Stimulated activated naive B cell treated with anti-CD40 and anti-IgM and Interleukin-4, amounts not matched to agents 10 μg/mL and 1 μg/mL and 100 μg/mL, for 72 hours (primary cell): Measurements from ENCODE around the gene PM20D1.
A peak's percentile ranks its signal among the peaks of the same experiment; 100 is the strongest.
"Not testable (repeated sequence)": the region's sequence is repeated elsewhere in the genome, so short reads cannot be mapped to it uniquely, and the experiment has no call there.

Experiments
- ATAC-seq, 2 donors: fragments of 150-1000 bp; cut with Tn5 transposase; replicated peaks; 2 replicates each; pipeline ENCODE4 v1.10.0; 2021; ENCODE audit warnings: moderate library complexity in 1 of 2
- DNase-seq: peaks from one replicate; pipeline ENCODE4 v3.0.0; 2021
- H3K27ac Mint-ChIP-seq: one replicate; pipeline ENCODE4 v1.8.0; 2022; ENCODE audit warnings: mild to moderate bottlenecking, mixed read lengths
- H3K27me3 Mint-ChIP-seq, 2 donors: one replicate each; pipeline ENCODE4 v1.8.0; 2022; ENCODE audit warnings: mixed read lengths in 2 of 2
- H3K36me3 Mint-ChIP-seq, 2 donors: one replicate each; pipeline ENCODE4 v1.8.0; 2022; ENCODE audit warnings: mixed read lengths in 2 of 2, mild to moderate bottlenecking in 1 of 2
- H3K4me1 Mint-ChIP-seq, 2 donors: one replicate each; pipeline ENCODE4 v1.8.0; 2022; ENCODE audit warnings: mixed read lengths in 2 of 2, mild to moderate bottlenecking in 1 of 2
- H3K4me3 Mint-ChIP-seq, 2 donors: one replicate each; pipeline ENCODE4 v1.8.0; 2022; ENCODE audit warnings: mild to moderate bottlenecking in 2 of 2, mixed read lengths in 2 of 2, moderate library complexity in 1 of 2
- H3K9me3 Mint-ChIP-seq, 2 donors: one replicate each; pipeline ENCODE4 v1.8.0; 2022; ENCODE audit warnings: mixed read lengths in 2 of 2, mild to moderate bottlenecking in 1 of 2

The PM20D1 gene

DNA sequence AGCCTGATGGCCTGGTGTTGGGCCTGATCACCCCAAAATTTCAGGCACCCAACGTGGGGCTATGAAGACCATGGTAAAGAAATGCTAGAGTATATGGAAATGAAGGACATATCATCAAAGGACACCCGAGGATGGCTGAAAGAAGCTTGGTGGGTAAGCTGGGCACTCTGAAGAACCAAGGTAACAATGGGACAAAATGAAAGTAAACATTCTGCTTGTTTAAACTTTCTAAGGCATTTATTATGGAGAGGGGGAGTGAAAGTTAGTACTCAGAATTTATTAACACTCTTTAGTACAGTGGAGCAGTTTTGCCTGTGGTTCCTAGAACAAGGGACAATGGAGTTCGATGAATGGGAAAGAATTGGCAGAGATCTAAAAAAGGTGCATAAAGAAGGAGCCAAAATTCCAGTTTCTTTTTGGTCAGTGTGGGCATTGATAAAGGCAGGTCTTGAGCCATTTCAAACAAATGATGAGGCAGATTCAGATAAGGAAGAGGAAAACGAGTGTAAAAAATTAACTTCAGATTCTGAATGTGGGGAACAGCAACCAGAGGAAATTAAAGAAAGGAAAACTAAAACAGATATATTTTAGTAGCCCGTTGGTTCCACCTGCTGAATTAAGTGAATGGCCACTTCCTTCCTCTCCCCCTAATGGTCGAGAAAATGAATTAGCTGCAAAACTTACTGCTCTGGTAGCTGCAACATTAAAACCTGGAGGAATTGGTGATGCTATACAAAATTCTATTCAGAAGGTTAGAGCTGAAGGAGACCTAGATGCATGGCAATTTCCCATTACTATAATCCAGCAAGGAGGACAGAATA lies 8.4 kb upstream of the PM20D1 start:
- Mint-ChIP-seq H3K9me3 (peaks cover 9 to 12% of the 10 kb centered on the region in 2 donors), H3K36me3 (peaks cover 0 to 16% of the 10 kb centered on the region in 2 donors), H3K4me1 (peaks cover 12 to 23% of the 10 kb centered on the region in 2 donors), H3K4me3 (peak overlapping the region; percentile 33 to 39), H3K27ac (peak overlapping the region; percentile 57), H3K27me3 (no peaks in the 10 kb centered on the region)
- peak in 1 of 2 donors; percentile 25 for ATAC-seq
- DNase-seq = no peak

DNA sequence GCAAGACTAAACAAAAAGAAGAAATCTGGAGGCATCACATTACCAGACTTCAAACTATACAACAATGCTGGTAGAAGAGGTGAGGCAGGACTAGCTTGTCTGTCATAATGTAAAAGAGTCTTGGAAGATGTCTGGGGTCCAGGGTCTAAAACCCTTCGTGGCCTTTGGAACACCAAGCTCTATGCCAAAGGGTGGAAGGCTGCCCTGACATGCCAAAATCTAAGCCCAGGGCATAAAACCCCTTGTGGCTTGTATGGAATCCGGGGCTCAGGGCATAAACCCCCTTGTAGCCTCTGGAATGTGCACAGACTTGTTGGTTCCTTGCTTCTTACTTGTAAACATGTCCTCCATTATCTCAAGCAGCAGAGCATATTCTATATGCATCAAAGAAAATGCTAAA lies 7.6 kb upstream of the PM20D1 start:
- not testable (repeated sequence) for ATAC-seq, H3K27ac Mint-ChIP-seq, DNase-seq, H3K27me3 Mint-ChIP-seq, H3K4me3 Mint-ChIP-seq
- Mint-ChIP-seq H3K9me3 (peaks cover 9 to 14% of the 10 kb centered on the region in 2 donors), H3K36me3 (peaks cover 0 to 16% of the 10 kb centered on the region in 2 donors), H3K4me1 (peaks cover 12 to 23% of the 10 kb centered on the region in 2 donors)

DNA sequence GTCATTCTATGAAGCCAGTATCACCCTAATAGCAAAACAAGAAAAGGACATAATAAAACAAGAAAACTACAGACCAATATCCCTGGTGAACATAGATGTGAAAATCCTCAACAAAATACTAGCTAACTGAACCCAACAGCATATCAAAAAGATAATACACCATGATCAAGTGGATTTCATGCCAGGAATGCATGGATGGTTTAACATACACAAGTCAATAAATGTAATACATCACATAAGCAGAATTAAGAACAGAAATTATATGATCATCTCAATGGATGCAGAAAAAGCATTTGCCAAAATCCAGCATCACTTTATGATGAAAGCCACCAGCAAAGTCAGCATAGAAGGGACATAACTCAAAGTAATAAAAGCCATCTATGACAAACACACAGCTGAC lies 6.5 kb upstream of the PM20D1 start:
- H3K36me3 Mint-ChIP-seq = peaks cover 0 to 21% of the 10 kb centered on the region in 2 donors
- no peak overlapping the region for H3K27ac Mint-ChIP-seq
- no peak overlapping the region for H3K4me3 Mint-ChIP-seq
- DNase-seq = no peak
- H3K27me3 Mint-ChIP-seq = no peaks in the 10 kb centered on the region
- H3K4me1 Mint-ChIP-seq = peaks cover 12 to 23% of the 10 kb centered on the region in 2 donors
- no peak for ATAC-seq
- H3K9me3 Mint-ChIP-seq = peaks cover 12 to 13% of the 10 kb centered on the region in 2 donors

DNA sequence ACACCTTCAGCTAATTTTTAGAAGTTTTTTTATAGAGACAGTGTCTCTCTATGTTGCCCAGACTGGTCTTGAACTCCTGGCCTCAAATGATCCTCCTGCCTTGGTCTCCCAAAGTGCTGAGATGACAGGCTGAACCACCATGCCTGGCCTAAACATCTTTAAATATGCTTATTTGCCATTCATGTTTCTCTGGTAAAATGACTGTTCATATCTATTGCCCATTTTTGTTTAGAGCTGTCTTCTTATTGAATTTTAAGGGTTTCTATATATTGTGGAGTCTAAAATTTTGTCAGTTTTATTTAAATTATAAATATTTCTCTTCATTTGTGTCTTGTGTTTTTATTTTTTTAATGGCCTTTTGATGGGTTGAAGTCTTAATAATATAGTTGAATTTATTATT lies 3.0 kb upstream of the PM20D1 start:
- ATAC-seq (no peak), DNase-seq (no peak)
- Mint-ChIP-seq H3K36me3 (peaks cover 0 to 13% of the 10 kb centered on the region in 2 donors), H3K4me3 (no peak overlapping the region), H3K4me1 (peaks cover 10 to 14% of the 10 kb centered on the region in 2 donors), H3K27me3 (no peaks in the 10 kb centered on the region), H3K9me3 (peaks cover 12 to 13% of the 10 kb centered on the region in 2 donors), H3K27ac (no peak overlapping the region)

DNA sequence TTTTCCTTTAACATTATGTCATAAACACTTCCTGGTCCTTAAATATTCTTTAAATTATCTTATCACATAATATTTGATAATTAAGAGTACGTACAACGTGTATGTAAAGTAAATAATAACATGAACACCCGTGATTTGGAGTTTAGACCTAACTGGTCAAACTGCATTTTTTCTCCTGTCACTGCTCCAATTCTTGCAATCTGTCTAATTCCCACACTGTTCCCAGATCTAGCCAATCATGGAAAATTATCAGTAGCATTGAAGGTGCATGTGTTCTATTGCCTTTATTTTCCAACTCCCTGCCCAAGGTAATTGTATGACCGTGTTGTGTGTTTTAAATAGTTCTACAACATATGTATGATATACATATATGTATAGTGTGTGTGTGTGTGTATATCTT lies 2.1 kb upstream of the PM20D1 start:
- H3K4me3 Mint-ChIP-seq = no peak overlapping the region
- H3K27me3 Mint-ChIP-seq = no peaks in the 10 kb centered on the region
- H3K9me3 Mint-ChIP-seq = peaks cover 12 to 13% of the 10 kb centered on the region in 2 donors
- H3K27ac Mint-ChIP-seq = no peak overlapping the region
- no peak for ATAC-seq
- H3K4me1 Mint-ChIP-seq = peaks cover 7 to 10% of the 10 kb centered on the region in 2 donors
- H3K36me3 Mint-ChIP-seq = peaks cover 0 to 13% of the 10 kb centered on the region in 2 donors
- no peak for DNase-seq

DNA sequence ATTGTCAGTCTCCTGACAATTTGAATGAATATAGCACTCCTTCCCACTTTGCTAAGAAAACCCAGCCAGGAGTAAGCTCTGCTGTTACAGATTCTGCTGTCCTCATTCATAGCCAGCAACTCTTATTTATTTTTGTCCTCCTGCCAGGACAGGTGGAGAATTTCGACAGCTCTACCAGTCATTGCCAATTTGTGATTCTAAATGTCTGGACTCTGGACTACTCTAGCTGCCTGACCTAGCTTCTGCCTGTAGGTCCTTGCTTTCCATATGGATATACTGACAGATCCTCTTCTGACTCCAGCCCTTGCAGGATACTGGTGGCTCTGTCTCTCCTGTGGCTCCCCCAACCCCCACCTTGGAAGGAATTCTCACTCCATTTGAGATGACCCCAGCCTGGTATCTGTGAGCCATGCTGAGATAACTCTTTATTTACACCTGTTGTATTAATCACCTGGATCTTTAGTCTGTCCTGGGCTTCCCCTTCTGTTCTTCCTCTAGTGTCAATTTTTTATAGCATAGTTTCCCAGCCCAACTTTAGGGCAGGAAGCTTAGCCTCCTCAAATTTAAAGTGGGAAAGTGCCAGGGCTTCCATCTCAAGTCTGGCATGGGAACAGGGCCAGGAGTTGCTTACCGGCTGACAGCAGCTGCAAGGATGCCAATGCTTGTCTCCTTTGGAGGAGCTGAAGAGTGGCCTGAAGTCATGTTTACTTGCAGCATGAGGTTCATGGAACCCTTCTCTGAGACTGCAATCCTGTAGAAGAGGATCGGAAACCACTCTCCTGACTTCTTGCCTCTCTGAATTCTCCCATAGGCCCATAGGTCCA lies 6.7 kb downstream of the PM20D1 start:
- ATAC-seq (no peak), DNase-seq (no peak)
- no peaks in the 10 kb centered on the region for H3K27me3 Mint-ChIP-seq
- peaks cover 0 to 1% of the 10 kb centered on the region in 2 donors for H3K4me1 Mint-ChIP-seq
- H3K9me3 Mint-ChIP-seq = no peaks in the 10 kb centered on the region
- H3K4me3 Mint-ChIP-seq = no peak overlapping the region
- H3K27ac Mint-ChIP-seq = no peak overlapping the region
- peaks cover 2 to 10% of the 10 kb centered on the region in 2 donors for H3K36me3 Mint-ChIP-seq

DNA sequence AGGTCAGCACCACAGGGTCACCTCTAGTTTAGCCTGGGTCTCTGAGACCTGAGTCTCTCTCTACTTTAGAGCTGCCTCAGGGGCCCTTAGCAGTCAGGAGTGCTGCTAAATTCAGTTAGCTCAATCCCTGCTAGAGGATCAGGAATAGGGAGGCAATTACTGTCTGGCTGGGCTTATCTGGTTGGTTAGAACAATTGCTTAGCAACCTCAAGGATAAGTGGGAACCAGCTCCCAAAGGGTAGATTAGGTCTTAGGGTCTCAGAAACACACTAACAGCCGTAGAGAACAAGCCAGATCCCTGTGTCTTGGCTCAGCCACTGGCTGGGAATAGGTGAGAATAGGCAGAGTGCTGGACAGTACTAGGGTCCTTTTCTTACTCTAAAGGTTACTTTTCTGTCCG lies 7.7 kb downstream of the PM20D1 start:
- ATAC-seq (no peak), DNase-seq (no peak)
- Mint-ChIP-seq H3K4me1 (peaks cover 0 to 1% of the 10 kb centered on the region in 2 donors), H3K9me3 (no peaks in the 10 kb centered on the region), H3K36me3 (peaks cover 2 to 10% of the 10 kb centered on the region in 2 donors), H3K4me3 (no peak overlapping the region), H3K27ac (no peak overlapping the region), H3K27me3 (no peaks in the 10 kb centered on the region)

DNA sequence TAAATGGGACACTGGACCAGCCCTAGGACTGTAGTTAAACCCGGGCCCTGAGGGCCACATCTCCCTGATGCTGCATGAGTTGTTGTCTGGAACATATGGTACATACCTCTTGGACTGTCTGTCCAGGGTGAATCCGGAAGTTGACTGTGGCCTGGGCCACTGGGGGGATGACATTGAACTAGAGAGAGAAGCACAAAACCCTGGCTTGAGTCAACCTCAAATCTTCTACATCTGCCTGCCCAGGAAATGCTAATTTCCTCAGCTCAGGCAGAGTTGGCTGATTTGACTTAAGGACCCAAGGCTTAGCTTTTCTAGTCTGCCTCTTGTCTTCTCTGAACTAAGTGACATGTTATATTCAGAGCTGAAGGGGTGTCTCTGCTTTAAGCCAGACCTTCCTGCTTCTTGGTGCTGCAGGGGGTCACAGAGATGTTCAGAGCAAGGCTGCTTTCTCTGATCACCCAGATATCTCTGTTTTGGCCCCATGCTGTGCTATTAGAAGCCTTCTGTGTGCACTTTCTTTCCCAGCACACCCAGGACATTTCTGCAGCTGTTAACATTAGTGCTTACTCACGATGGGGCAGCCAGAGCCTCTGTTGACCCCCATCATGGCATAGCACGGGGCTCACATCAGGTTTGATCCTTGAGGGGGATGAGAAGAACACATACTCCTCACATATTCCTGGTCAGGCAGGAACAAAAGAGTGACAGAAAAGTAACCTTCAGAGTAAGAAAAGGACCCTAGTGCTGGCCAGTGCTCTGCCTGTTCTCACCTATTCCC lies 9.6 kb downstream of the PM20D1 start:
- DNase-seq = no peak
- H3K27ac Mint-ChIP-seq = no peak overlapping the region

DNA sequence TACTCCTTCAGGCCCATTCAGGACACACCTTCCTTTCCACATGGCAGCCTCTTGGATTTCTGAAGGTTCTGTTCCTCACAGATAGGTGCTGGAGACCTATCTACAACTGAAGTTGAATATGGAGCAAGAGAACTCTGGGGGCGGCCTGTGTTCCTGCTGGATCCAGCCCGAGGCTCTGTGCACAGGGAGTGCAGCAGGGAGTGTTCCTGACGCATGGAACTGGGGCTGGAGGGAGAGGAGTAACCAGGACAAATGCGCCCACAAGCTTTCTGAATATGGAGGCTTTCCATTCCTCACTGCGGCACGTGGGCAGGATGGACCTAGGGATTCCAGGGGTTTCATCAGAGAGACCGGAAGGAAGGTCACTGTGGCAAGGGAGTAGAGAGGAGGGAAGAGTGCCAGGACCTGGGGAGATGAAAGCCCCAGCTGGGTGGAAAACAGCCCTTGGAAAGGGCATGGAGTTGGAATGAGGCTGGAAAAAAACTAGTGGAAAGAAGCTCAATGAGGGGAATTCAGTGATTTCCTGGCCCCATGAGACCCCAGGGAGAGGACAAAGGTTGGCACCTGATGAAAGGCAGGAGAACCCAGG lies 12.5 kb downstream of the PM20D1 start:
- H3K27ac Mint-ChIP-seq = no peak overlapping the region
- DNase-seq = no peak

More for the DNA sequence above, 9.6 kb downstream of the PM20D1 start:
- H3K4me3 Mint-ChIP-seq = no peak overlapping the region
- peaks cover 2 to 10% of the 10 kb centered on the region in 2 donors for H3K36me3 Mint-ChIP-seq
- peaks cover 0 to 1% of the 10 kb centered on the region in 2 donors for H3K4me1 Mint-ChIP-seq
- peak in 1 of 2 donors; percentile 34 for ATAC-seq
- no peaks in the 10 kb centered on the region for H3K27me3 Mint-ChIP-seq
- H3K9me3 Mint-ChIP-seq = no peaks in the 10 kb centered on the region

DNA sequence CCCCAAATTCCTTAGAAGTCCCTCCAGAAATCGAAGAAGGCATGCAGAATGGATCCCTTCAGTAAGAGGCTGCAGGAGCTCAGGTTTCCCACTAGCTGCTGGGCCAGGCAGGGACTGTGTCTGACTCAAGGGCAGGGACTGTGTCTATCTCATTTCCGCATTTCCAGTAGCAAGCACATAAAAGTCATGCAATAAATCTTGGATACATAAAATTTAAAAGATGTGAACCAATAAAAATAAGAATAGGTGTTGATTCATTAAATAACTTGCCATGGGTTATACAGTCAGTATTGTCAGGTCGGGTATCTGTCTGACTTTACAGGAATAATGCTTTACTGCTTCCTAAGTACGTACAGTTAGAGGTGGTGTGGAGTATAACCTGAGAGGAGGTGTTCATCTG lies 15.2 kb downstream of the PM20D1 start:
- Mint-ChIP-seq H3K9me3 (no peaks in the 10 kb centered on the region), H3K4me1 (peaks cover 9 to 12% of the 10 kb centered on the region in 2 donors), H3K27ac (no peak overlapping the region), H3K4me3 (no peak overlapping the region), H3K36me3 (no peaks in the 10 kb centered on the region), H3K27me3 (no peaks in the 10 kb centered on the region)
- no peak for DNase-seq
- ATAC-seq = no peak

More for the DNA sequence above, 12.5 kb downstream of the PM20D1 start:
- no peak for ATAC-seq
- no peaks in the 10 kb centered on the region for H3K9me3 Mint-ChIP-seq
- H3K27me3 Mint-ChIP-seq = no peaks in the 10 kb centered on the region
- H3K4me3 Mint-ChIP-seq = no peak overlapping the region
- H3K36me3 Mint-ChIP-seq = no peaks in the 10 kb centered on the region
- H3K4me1 Mint-ChIP-seq = peaks cover 3% of the 10 kb centered on the region in 2 donors

DNA sequence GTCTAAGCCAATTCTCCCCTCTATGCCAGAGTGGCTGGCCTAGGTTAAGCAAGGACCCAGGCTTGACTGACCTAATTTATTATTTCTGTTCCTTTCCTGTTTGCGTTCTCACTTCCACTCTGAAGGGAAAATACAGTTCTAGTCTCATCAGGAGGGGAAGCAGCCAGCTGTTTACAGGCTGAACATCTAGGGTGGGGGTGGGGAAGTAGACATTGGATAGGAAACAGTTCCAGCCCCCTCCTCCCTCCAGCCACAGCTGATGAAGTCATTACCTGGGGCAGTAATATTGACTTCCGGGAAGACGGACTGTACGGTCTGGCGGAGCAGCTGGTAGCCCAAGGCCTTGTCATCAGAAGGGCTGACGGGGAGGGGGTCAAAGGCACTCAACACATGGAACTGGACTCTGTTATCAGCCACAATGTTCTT lies 17.6 kb downstream of the PM20D1 start:
- DNase-seq (no peak), ATAC-seq (peak; percentile 53 to 58)
- peaks cover 12% of the 10 kb centered on the region in 2 donors for H3K4me1 Mint-ChIP-seq
- H3K27ac Mint-ChIP-seq = no peak overlapping the region
- no peak overlapping the region for H3K4me3 Mint-ChIP-seq
- H3K36me3 Mint-ChIP-seq = peaks cover 0 to 4% of the 10 kb centered on the region in 2 donors
- peaks cover 0 to 6% of the 10 kb centered on the region in 2 donors for H3K27me3 Mint-ChIP-seq
- no peaks in the 10 kb centered on the region for H3K9me3 Mint-ChIP-seq

DNA sequence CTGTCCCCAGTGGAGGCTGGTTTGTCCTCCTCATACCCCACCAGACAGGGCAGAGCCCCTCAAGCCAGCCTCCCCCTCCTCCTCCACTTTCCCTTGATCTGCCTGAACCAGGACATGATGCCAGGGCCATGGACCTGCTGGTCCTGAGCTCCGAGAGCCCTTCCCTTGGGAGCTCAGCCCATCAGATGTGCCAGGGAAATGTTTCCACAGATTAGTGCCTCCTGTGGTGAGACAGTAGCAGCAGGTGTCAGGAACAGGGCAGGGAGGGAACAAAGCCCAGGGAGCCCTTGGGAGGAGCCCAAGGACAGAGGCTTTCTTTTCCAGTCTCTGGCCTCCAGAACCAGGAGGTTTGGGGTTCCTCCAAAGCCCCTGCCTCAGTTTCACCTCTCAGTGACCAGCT lies 22.3 kb downstream of the PM20D1 start:
- DNase-seq = no peak
- ATAC-seq = no peak
- peaks cover 0 to 6% of the 10 kb centered on the region in 2 donors for H3K27me3 Mint-ChIP-seq
- no peak overlapping the region for H3K27ac Mint-ChIP-seq
- peaks cover 10 to 12% of the 10 kb centered on the region in 2 donors for H3K9me3 Mint-ChIP-seq
- H3K36me3 Mint-ChIP-seq = peaks cover 8 to 17% of the 10 kb centered on the region in 2 donors
- H3K4me1 Mint-ChIP-seq = peaks cover 29 to 44% of the 10 kb centered on the region in 2 donors
- H3K4me3 Mint-ChIP-seq = no peak overlapping the region

DNA sequence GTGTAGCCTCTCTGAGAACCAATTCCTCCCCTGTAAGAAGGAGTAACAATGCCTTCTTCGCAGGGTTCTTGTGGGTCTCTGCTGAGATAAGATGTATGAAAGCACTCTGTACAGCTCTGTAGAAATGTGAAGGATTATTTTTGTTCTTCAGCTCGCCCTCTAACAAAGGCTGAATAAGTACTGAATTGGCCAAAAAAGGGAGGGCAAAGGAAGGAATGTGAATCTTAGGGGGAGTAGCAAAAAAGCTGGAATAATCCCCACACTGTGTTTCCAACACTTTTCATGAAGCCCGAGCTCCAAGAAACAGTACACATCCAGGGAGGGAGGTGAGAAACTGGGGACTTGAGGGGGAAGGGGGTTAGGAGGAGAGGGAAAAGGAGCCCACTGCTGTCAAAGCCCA lies 22.9 kb downstream of the PM20D1 start:
- H3K27me3 Mint-ChIP-seq = peaks cover 0 to 6% of the 10 kb centered on the region in 2 donors
- peak in 1 of 2 donors; percentile 10 for ATAC-seq
- H3K27ac Mint-ChIP-seq = peak overlapping the region; percentile 72
- no peak overlapping the region for H3K4me3 Mint-ChIP-seq
- DNase-seq = no peak
- peaks cover 24 to 39% of the 10 kb centered on the region in 2 donors for H3K4me1 Mint-ChIP-seq
- peaks cover 12 to 24% of the 10 kb centered on the region in 2 donors for H3K36me3 Mint-ChIP-seq
- peaks cover 16 to 17% of the 10 kb centered on the region in 2 donors for H3K9me3 Mint-ChIP-seq
